ENCODE results near the gene MBNL2.

DNA sequence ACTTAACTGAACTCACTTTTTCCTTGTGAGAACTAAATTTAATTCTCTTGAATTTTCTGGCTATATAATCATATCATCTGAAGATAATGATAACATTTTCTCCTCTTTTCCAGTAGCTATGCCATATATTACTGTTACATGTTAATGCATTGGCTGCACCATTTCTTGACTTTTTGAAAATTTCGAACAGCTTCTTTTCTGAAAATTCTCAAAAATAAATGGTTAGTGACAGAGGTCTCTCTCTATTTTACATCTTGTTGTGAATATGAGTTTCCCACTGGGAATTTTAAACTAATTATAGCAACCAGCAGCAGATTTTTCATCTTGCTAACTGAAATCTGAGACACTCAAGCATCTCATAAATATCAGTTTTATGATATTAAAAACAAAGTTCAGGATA lies 30.6 kb downstream of the MBNL2 start:
- TF ChIP-seq, protein P1, sequence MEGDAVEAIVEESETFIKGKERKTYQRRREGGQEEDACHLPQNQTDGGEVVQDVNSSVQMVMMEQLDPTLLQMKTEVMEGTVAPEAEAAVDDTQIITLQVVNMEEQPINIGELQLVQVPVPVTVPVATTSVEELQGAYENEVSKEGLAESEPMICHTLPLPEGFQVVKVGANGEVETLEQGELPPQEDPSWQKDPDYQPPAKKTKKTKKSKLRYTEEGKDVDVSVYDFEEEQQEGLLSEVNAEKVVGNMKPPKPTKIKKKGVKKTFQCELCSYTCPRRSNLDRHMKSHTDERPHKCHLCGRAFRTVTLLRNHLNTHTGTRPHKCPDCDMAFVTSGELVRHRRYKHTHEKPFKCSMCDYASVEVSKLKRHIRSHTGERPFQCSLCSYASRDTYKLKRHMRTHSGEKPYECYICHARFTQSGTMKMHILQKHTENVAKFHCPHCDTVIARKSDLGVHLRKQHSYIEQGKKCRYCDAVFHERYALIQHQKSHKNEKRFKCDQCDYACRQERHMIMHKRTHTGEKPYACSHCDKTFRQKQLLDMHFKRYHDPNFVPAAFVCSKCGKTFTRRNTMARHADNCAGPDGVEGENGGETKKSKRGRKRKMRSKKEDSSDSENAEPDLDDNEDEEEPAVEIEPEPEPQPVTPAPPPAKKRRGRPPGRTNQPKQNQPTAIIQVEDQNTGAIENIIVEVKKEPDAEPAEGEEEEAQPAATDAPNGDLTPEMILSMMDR (IDR thresholded peaks at IDR 0.05) = no peak
- TF ChIP-seq POLR2A (IDR thresholded peaks at IDR 0.05) = no peak
